Measurements from ENCODE around the gene SKIC3.

Gene SKIC3

DNA sequence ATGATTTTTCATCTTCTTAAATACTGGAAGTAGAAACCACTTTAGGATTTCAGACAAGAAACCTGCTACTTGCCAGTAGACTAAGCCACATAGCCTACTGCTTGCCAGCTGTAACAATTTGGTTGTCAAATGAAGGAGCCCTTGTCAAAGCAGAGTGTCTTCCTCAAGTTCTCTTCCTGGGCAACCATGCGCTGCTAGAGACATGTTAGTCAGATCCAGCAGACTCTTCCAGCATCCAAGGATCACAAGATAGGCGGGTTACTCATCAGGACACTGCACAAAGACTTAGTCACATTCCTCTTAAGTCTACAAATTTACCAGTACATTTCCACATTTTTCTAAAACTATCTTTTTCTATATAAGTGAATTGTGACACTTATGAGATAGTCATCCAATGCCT, 24.4 kb downstream of the SKIC3 start:
- peak; percentile 96 for DNase-seq (ENCODE audit: low read depth)

DNA sequence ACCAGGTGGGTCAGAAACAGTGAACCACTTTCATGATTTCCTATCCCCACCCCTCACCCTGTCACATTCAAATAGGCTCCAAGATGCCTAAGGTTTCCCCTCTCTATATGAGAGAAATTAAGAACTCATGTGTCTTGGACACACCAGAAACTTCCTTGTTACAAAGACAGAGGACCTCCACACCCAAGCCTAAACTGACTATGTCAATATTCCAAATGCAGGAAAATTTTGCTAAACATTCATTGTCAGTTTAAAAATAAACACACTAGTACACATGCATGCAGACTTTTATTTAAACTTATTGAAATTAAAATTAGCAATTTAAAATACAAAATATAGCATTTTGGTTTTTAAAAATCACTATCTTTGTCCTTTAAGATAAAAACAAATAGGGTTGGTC, 26.2 kb downstream of the SKIC3 start:
- no peak for DNase-seq (ENCODE audit: low read depth)

DNA sequence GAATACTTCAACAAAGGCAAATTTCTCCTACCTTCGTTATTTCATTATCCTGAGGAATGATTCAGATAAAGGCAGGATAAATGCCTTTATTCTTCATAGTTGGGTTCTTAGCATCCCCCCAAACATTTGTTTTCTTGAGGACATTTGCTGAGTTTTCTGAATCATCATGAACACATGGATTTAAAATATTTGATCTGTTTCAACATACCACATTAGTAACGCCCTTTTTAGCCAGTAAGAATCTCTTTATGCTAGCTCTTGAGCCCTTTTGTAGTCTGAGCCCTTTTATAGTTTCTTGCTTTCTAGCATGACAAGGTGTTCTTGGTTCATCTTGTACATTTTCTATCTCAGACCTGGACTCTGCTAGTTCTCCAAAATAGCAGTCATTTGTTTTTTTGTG, 27.9 kb downstream of the SKIC3 start:
- peak; percentile 40 for DNase-seq (ENCODE audit: low read depth)

DNA sequence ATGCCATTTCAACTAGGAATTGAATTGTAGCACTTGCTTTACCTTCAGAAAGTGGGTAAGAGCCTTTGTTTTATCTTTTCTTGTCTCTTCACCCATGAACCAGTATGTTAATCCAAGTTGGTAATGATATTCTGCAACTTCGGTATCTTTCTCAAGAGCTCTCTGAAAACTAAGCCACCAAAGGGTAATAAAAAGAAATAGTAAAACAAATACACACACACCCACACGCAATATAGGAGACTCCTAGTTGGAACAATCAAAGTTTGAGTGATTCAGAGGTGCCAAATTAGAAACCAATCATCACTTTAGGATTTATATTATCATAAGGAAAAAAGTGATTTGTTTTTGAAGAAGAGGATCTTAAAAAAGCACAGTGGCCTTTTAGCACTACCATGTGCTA, 30.4 kb downstream of the SKIC3 start:
- no peak for DNase-seq (ENCODE audit: low read depth)

DNA sequence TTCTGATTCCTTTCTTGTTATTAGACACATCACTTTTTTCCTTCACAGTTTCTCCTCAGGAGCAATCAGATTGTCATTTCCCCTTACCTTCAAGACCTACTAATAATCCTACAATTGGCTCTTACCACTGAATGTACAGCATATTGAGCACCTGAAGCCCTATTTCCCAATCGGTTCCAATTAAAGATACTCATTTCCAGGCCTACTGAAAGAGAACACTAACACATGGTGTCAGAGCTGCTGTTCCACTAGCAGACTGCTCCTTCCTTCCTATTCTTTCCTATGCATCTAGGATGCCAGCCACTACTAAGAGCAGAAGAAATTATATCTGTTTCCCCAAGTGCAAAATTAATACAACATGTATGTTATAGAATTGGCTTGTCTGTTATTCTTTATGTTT, 34.6 kb downstream of the SKIC3 start:
- no peak for DNase-seq (ENCODE audit: low read depth)

DNA sequence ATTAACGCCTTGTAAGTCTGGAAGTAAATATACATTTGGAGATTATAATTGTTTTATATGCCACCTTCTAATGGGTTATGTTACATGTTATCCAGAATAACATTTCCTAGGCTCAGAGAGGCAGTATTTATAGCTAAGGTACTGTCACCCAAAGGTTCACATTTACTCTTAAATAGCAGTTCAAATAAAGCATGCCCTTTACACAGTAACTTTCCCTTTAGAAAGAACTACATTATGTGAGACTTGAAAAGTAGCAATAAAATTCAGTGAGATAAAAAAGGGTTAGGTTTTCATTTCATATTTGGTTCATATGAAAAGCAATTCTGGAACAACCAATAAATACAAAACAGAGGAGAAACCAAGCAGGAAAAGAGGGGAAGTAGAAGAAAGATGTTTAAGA, 35.1 kb downstream of the SKIC3 start:
- no peak for DNase-seq (ENCODE audit: low read depth)

DNA sequence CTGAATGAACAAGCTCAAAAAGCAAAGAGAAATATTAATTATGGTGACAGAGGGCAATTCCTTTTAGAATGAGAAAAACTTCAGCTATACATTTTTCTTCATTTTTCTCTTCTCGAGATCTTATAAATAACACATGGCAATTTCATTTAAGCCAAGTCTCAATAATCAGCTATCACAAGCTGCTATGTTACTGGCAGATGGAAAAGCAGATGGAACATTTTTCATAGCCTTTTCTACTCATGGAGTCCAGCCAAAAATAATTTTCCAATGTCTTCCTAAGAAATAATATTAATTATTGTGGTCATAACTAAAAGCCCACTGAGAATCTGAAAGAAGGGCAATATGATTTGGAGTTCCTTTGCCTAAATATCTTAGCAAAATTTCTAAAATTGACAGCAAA, 35.6 kb downstream of the SKIC3 start:
- DNase-seq (ENCODE audit: low read depth): no peak

DNA sequence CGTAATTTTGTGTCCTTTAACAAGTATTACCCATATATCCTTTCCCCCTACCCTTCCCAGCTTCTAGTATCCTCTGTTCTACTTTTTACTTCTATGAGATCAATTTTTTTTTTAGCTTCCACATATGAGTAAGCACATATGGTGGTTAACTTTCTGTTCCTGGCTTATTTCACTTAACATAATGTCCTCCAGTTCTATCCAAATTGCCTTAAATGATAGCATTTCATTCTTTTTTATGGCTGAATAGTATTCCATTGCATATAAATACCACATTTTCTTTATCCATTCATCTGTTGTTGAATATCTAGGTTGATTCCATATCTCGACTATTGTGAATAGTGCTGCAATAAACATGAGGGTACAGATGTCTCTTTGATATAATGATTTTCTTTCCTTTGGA, 36.4 kb downstream of the SKIC3 start:
- no peak for DNase-seq (ENCODE audit: low read depth)

DNA sequence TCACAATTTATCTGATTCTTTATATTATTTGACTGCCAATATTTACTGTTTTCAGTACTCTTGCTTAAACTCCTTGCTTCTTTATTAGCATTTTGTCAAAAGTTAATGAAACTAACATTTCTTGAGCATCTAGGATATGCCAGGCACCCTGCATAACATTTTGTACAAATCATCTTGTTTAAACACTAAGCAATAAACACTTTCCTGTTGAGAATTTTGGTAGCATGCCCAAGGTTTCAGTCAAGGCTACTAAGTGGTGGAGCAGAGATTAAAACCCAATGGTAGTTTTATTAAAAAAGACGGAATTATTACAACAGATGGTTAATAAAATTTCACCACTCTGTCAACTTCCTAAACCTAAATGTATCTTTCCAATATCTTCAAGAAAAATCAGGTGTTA, 43.2 kb downstream of the SKIC3 start:
- DNase-seq (ENCODE audit: low read depth): peak; percentile 51

DNA sequence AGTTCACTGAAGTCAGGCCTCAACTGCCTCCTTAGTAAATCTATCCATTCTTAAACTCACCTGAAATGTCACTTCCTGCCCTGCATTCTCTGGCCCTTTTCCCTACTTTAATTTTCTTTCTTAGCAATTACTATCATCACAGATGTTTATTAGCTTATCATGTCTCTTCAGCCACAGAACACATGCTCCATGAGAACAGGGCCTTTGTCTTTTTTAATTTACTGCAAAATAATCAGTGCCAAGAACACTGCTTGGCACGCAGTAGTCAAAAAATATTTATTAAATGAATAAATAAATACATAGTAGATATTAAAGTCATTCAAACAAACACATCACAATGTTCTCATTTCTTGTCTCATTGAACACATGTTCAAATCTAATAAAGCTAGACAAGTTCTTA, 46.2 kb downstream of the SKIC3 start:
- no peak for DNase-seq (ENCODE audit: low read depth)
